Keratinocyte (primary cell): Measurements from ENCODE around the gene GKN2. TPM values are rescaled to one million over a fixed set of nuclear protein-coding genes. Genes with fewer than 3 reads are reported as not detected.

ENCODE experiments used
- DNase-seq: peaks from one replicate; pipeline ENCODE4 v3.0.0-alpha.2; 2011; ENCODE audit warnings: low read depth, missing footprints, low spot score
- FAIRE-seq: peaks from 2 replicates; lab custom pipeline; 2011; peaks lifted over from hg19 to GRCh38; lab: Jason Lieb, UNC
- H2AFZ ChIP-seq: 2 replicates; pipeline ENCODE4 v1.6.0; 2012; ENCODE audit warnings: low read length, control low read depth, inconsistent platforms; ENCODE audit not compliant: control insufficient read depth
- H3K27ac ChIP-seq: 2 replicates; pipeline ENCODE4 v1.5.1; 2011; ENCODE audit warnings: low read length; ENCODE audit not compliant: control insufficient read depth, insufficient read depth
- H3K27me3 ChIP-seq: 3 replicates; pipeline ENCODE4 v1.6.0; 2011; ENCODE audit warnings: low read length; ENCODE audit not compliant: control insufficient read depth, insufficient read depth; ENCODE audit errors: extremely low read depth
- H3K36me3 ChIP-seq, 2 experiments: 2 replicates in 1 of 2; 3 replicates in 1 of 2; pipeline ENCODE4 v1.5.1; 2011; ENCODE audit warnings: low read length in 2 of 2, mild to moderate bottlenecking in 1 of 2; ENCODE audit not compliant: control insufficient read depth in 2 of 2, insufficient read depth in 2 of 2; ENCODE audit errors: extremely low read depth in 1 of 2
- H3K4me1 ChIP-seq: 3 replicates; pipeline ENCODE4 v1.5.1; 2011; ENCODE audit warnings: low read length; ENCODE audit not compliant: control insufficient read depth, insufficient read depth; ENCODE audit errors: extremely low read depth
- H3K4me2 ChIP-seq: 3 replicates; pipeline ENCODE4 v1.6.0; 2011; ENCODE audit warnings: low read depth, low read length; ENCODE audit not compliant: control insufficient read depth, insufficient read depth; ENCODE audit errors: extremely low read depth
- H3K4me3 ChIP-seq, 3 experiments: fragments of 200-600 bp in 1 of 3; sonication (generic) in 1 of 3; 2 replicates in 2 of 3; 3 replicates in 1 of 3; pipeline ENCODE4 v1.5.1; 2011 to 2016; ENCODE audit warnings: low read length in 3 of 3, mild to moderate bottlenecking in 3 of 3, control low read depth in 2 of 3, inconsistent platforms in 1 of 3, low read depth in 1 of 3, mixed read lengths in 1 of 3, mixed run types in 1 of 3, moderate library complexity in 1 of 3; ENCODE audit not compliant: control insufficient read depth in 2 of 3, insufficient read depth in 2 of 3; ENCODE audit errors: extremely low read depth in 1 of 3
- H3K79me2 ChIP-seq: 2 replicates; pipeline ENCODE4 v1.6.0; 2012; ENCODE audit warnings: low read length; ENCODE audit not compliant: control insufficient read depth, insufficient read depth
- H3K9ac ChIP-seq: 3 replicates; pipeline ENCODE4 v1.6.0; 2011; ENCODE audit warnings: low read length; ENCODE audit not compliant: control insufficient read depth, insufficient read depth; ENCODE audit errors: extremely low read depth
- H3K9me1 ChIP-seq: 3 replicates; pipeline ENCODE4 v1.6.0; 2011; ENCODE audit warnings: low read length; ENCODE audit not compliant: control insufficient read depth, insufficient read depth; ENCODE audit errors: extremely low read depth
- H3K9me3 ChIP-seq: 2 replicates; pipeline ENCODE4 v1.5.1; 2012; ENCODE audit warnings: low read depth, low read length; ENCODE audit not compliant: control insufficient read depth
- H4K20me1 ChIP-seq: 3 replicates; pipeline ENCODE4 v1.6.0; 2011; ENCODE audit warnings: low read length; ENCODE audit not compliant: control insufficient read depth, insufficient read depth; ENCODE audit errors: extremely low read depth
- EZH2 ChIP-seq: IDR thresholded peaks from one replicate; pipeline ENCODE4 v1.6.1; 2012; ENCODE audit warnings: inconsistent platforms, mild to moderate bottlenecking, low read length, moderate library complexity
- dilution Hi-C: fragments of 300-500 bp; cut with MboI; formaldehyde crosslinking; loops from one replicate; pipeline ENCODE4 v1.7.0; 2020; ENCODE audit warnings: low sequenced_read_pairs; ENCODE audit not compliant: extremely low pct_ligation_motif_present
- polyA plus RNA-seq, 5 experiments: library from polyadenylated mRNA; depleted of rRNA in 3 of 5; stranded (reverse) in 3 of 5; stranded (forward) in 1 of 5; unstranded in 1 of 5; fragments of >200 nt; gene quantifications; 1 replicate in 1 of 5; 2 replicates in 3 of 5; 3 replicates in 1 of 5; pipeline versions ENCODE4 v1.2.1 to v1.2.3, GENCODE V29; 2011 to 2012; ENCODE audit warnings: missing spikeins in 2 of 5, low read depth in 1 of 5, low replicate concordance in 1 of 5
- TF ChIP-seq, protein P1 (sequence below), 3 experiments: IDR thresholded peaks in 1 of 3; conservative IDR thresholded peaks in 1 of 3; optimal IDR thresholded peaks in 1 of 3; 2 replicates in 2 of 3; 3 replicates in 1 of 3; pipeline versions ENCODE3 to v1.5.1; 2011; ENCODE audit warnings: low read length in 3 of 3, mild to moderate bottlenecking in 3 of 3, moderate library complexity in 2 of 3, control low read depth in 1 of 3, inconsistent platforms in 1 of 3; ENCODE audit not compliant: insufficient read depth in 2 of 3; ENCODE audit errors: extremely low read depth in 1 of 3

GKN2 gene
- polyA plus RNA-seq, 1 donor (not counting 4 experiments of a cell fraction or from before 2014, with no cell fraction given) = 0.08 TPM

DNA sequence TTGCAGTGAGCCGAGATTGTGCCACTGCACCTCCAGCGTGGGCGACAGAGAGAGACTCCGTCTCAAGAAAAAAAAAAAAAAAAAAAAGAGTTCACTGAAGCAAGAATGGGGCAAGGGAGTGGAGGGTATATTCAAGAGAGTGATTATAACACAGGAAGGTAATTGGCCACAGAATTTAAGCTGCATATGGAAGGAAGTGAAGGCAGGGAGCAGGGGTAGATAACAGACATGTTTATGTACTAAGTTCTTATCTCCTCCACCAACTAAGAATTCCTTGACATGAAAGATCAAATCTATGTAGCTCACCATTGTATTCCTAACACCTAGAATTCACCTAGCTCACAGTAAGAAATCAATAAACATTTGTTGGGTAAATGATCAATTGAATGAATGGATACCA, 37.3 kb downstream of the GKN2 start:
- FAIRE-seq (no peak), DNase-seq (no peak)
- H3K9me1 ChIP-seq = no peaks in the 10 kb centered on the region
- no peak overlapping the region for H3K27ac ChIP-seq
- H3K4me3 ChIP-seq = no peak overlapping the region
- H3K9me3 ChIP-seq = no peaks in the 10 kb centered on the region
- no peak overlapping the region for H2AFZ ChIP-seq
- H4K20me1 ChIP-seq = no peaks in the 10 kb centered on the region
- TF ChIP-seq, protein P1, sequence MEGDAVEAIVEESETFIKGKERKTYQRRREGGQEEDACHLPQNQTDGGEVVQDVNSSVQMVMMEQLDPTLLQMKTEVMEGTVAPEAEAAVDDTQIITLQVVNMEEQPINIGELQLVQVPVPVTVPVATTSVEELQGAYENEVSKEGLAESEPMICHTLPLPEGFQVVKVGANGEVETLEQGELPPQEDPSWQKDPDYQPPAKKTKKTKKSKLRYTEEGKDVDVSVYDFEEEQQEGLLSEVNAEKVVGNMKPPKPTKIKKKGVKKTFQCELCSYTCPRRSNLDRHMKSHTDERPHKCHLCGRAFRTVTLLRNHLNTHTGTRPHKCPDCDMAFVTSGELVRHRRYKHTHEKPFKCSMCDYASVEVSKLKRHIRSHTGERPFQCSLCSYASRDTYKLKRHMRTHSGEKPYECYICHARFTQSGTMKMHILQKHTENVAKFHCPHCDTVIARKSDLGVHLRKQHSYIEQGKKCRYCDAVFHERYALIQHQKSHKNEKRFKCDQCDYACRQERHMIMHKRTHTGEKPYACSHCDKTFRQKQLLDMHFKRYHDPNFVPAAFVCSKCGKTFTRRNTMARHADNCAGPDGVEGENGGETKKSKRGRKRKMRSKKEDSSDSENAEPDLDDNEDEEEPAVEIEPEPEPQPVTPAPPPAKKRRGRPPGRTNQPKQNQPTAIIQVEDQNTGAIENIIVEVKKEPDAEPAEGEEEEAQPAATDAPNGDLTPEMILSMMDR (optimal IDR thresholded peaks at IDR 0.05 in 1 of 3, IDR thresholded peaks at IDR 0.05 in 1 of 3, conservative IDR thresholded peaks at IDR 0.05 in 1 of 3; ENCODE audit: extremely low read depth in 1 of 3, insufficient read depth in 2 of 3, low read length in 3 of 3) = no peak
- TF ChIP-seq EZH2 = no peak
- H3K9ac ChIP-seq = no peak overlapping the region
- no peaks in the 10 kb centered on the region for H3K36me3 ChIP-seq
- H3K27me3 ChIP-seq = no peaks in the 10 kb centered on the region
- H3K4me1 ChIP-seq = peaks cover 30% of the 10 kb centered on the region
- dilution Hi-C loops = no loop called here
- no peaks in the 10 kb centered on the region for H3K79me2 ChIP-seq
- H3K4me2 ChIP-seq = no peak overlapping the region

DNA sequence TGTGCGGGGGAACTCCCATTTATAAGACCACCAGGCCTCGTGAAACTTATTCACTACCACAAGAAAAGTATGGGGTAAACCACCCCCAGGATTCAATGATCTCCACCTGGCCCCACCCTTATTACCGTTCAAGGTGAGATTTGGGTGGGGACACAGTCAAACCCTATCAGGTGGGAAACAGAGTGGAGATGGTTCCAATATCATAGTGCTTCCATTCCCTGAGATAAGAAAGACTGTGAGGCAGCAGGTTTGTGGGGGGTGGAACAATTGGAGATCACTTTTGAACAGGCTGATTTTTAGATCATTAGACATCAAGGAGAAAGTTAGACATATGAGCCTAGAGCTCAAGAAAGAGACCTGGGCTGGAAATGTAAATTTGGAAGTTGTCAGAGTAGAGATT, 39.3 kb downstream of the GKN2 start:
- dilution Hi-C loops = no loop called here
- no peak for TF ChIP-seq EZH2
- TF ChIP-seq, protein P1 (optimal IDR thresholded peaks at IDR 0.05 in 1 of 3, IDR thresholded peaks at IDR 0.05 in 1 of 3, conservative IDR thresholded peaks at IDR 0.05 in 1 of 3; ENCODE audit: extremely low read depth in 1 of 3, insufficient read depth in 2 of 3, low read length in 3 of 3) = no peak
- FAIRE-seq = no peak

More for the DNA sequence above, 39.3 kb downstream of the GKN2 start:
- Histone ChIP-seq H3K4me1 (peaks cover 30% of the 10 kb centered on the region), H3K4me2 (no peak overlapping the region), H3K27me3 (no peaks in the 10 kb centered on the region), H3K27ac (no peak overlapping the region), H3K9me3 (no peaks in the 10 kb centered on the region), H2AFZ (no peak overlapping the region), H4K20me1 (no peaks in the 10 kb centered on the region), H3K9ac (no peak overlapping the region), H3K4me3 (no peak overlapping the region), H3K36me3 (no peaks in the 10 kb centered on the region), H3K79me2 (no peaks in the 10 kb centered on the region), H3K9me1 (no peaks in the 10 kb centered on the region)
- no peak for DNase-seq
